ENCODE data around the gene OOSP1.

OOSP1 gene

DNA sequence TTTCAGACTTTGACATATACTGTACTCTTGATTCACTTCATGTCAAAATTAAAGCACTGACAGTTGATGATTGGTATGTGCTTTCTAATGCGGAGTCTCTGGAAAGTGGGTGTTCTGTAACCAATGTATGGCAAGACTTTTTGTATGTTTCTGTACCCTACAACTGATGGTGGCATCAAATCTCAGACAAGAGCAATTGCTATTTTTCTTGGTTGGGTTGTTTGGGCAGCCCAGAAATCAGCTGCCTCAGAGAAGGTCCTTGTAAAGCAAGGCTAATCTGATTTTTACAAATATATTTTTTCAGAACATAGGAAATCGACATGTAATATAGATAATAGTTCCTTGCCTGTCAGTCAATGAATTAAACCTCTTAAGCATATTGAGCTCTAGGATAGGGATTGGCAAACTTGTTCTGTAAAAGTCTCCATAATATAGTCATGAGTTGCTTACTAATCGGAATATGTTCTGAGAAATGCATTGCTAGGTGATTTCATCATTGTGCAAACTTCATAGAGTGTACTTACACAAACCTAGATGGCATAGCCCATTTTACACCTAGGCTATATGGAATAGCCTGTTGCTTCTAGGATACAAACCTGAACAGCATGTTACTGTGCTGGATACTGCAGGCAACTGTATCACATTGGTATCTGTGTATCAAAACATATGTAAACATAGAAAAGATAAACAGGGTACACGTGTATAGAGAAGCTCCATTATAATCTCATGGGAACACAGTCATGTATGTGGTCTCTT lies 15.4 kb downstream of the OOSP1 start:
- no peaks in the 10 kb centered on the region for H3K27me3 ChIP-seq (ENCODE audit: insufficient read depth, low read depth, severe bottlenecking)
- no peak for DNase-seq
- H3K36me3 ChIP-seq, result no peaks in the 10 kb centered on the region
- no peak overlapping the region for H3K4me3 ChIP-seq (ENCODE audit: low read depth, low read length)
- no peaks in the 10 kb centered on the region for H3K9me3 ChIP-seq (ENCODE audit: severe bottlenecking)
- TF ChIP-seq, protein P1, sequence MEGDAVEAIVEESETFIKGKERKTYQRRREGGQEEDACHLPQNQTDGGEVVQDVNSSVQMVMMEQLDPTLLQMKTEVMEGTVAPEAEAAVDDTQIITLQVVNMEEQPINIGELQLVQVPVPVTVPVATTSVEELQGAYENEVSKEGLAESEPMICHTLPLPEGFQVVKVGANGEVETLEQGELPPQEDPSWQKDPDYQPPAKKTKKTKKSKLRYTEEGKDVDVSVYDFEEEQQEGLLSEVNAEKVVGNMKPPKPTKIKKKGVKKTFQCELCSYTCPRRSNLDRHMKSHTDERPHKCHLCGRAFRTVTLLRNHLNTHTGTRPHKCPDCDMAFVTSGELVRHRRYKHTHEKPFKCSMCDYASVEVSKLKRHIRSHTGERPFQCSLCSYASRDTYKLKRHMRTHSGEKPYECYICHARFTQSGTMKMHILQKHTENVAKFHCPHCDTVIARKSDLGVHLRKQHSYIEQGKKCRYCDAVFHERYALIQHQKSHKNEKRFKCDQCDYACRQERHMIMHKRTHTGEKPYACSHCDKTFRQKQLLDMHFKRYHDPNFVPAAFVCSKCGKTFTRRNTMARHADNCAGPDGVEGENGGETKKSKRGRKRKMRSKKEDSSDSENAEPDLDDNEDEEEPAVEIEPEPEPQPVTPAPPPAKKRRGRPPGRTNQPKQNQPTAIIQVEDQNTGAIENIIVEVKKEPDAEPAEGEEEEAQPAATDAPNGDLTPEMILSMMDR (IDR thresholded peaks at IDR 0.05; ENCODE audit: low read depth, low read length), result no peak
- no peak overlapping the region for H3K27ac ChIP-seq

DNA sequence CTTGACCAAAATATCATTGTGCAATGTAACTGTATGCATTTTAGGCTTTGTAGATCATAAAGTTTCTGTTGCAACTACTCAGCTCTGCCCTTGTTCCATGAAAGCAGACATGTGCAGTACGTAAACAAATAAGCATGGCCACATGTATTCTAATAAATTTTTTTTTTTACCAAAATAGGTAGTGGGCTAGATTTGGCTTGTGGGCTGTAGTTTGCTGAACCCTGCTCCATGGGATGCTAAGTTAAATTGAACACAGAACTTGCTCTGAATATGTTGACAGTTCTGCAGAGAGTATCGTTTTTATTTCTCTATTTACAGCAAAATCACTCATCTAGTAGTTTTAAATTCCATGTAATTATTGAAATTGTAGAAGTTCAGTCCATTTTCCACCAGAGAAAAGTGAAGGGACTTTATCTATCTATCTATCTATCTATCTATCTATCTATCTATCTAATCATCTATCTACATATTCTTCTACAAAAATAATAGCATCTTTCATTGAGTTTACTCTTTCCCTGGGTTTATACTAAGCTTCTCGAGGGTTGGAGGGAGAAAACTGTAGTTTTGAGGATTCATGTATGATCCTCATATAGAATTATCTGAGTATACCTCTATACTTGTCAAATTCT lies 16.1 kb downstream of the OOSP1 start:
- no peaks in the 10 kb centered on the region for H3K36me3 ChIP-seq
- no peaks in the 10 kb centered on the region for H3K27me3 ChIP-seq (ENCODE audit: insufficient read depth, low read depth, severe bottlenecking)
- no peak overlapping the region for H3K4me3 ChIP-seq (ENCODE audit: low read depth, low read length)
- TF ChIP-seq, protein P1 (IDR thresholded peaks at IDR 0.05; ENCODE audit: low read depth, low read length), result no peak
- no peaks in the 10 kb centered on the region for H3K9me3 ChIP-seq (ENCODE audit: severe bottlenecking)
- DNase-seq, result no peak
- H3K27ac ChIP-seq, result no peak overlapping the region

DNA sequence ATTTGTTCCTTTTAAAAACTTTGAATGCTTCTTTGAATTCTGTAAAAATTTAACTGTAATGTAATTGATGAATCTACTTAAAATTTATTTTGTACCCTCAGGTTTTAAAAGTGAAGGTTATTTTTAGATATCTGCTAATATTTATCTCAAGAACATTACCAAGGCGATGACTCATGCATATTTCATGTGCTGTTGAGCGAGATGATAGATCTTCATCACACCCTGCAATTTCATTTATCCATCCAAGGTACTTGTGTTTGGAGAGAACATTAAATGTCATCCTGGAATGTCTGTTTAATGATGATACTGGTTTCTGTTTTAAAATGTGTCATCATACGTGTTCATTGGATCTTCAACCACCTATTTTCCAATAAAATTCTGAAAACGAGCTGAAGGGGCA lies 18.9 kb downstream of the OOSP1 start:
- Histone ChIP-seq H3K9me3 (ENCODE audit: severe bottlenecking) (no peaks in the 10 kb centered on the region), H3K27ac (no peak overlapping the region), H3K27me3 (ENCODE audit: insufficient read depth, low read depth, severe bottlenecking) (no peaks in the 10 kb centered on the region), H3K36me3 (no peaks in the 10 kb centered on the region), H3K4me3 (ENCODE audit: low read depth, low read length) (no peak overlapping the region)
- TF ChIP-seq, protein P1 (IDR thresholded peaks at IDR 0.05; ENCODE audit: low read depth, low read length), result no peak
- DNase-seq, result no peak

DNA sequence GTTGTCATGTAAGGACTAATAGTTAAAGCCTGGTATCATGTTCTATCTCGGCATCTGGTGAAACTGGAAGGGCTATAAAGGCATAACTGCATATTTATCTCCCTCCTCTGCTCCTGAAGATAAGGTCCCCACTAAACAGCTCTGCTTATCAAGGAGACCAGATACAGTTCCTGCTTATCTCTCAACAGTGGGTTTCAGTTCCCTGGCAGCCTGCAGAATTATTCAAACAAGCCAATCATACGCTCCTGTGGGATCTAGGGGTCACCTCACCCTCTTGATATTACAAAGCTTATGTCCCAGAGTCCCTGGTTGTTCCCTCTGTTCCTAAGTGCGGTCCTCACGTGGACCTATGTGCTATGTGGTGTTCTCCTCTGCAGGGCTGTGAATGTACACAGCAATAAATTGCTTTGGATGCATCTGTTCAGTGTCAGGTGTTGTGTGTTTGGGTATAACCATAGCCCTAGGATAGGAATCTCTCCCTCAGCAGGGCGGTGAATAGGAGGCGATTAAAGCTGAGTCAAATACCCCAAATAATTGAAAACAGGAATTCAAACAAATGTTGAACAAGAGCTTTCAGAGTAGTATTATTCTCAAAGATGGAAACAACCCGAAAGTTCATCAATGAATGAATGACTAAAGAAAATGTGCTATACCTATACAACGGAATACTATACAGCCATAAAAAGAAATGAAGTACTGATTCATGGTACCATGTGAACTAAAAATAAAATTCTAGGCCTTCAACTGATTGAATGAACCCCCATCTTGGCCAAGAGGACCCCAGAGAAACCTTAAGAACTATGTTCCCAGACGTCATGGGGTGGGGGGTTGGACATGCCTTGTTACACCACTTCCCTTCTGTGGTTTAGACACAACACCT lies 22.5 kb downstream of the OOSP1 start:
- Histone ChIP-seq H3K9me3 (ENCODE audit: severe bottlenecking) (no peaks in the 10 kb centered on the region), H3K36me3 (no peaks in the 10 kb centered on the region), H3K27me3 (ENCODE audit: insufficient read depth, low read depth, severe bottlenecking) (no peaks in the 10 kb centered on the region), H3K4me3 (ENCODE audit: low read depth, low read length) (no peak overlapping the region), H3K27ac (no peak overlapping the region)
- TF ChIP-seq, protein P1 (IDR thresholded peaks at IDR 0.05; ENCODE audit: low read depth, low read length), result no peak
- no peak for DNase-seq

DNA sequence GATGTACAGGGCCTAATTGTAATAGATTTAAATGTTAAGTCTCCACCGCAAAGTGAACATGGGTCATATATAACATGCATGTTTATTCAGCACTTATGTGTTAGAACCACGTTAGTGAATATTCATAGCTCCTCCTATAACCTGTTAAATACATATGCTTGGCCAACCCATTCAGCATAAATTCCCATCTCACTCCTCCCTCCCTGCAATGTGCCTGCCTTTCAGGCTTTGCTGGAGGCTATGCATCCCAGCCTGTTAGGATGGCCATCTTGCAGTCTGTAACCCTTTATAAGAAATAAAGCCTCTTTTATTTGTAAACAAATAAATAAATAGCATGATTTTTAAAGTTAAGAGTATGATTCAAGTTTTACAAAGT lies 23.9 kb downstream of the OOSP1 start:
- no peak for DNase-seq
- no peaks in the 10 kb centered on the region for H3K27me3 ChIP-seq (ENCODE audit: insufficient read depth, low read depth, severe bottlenecking)
- no peak overlapping the region for H3K4me3 ChIP-seq (ENCODE audit: low read depth, low read length)
- H3K9me3 ChIP-seq (ENCODE audit: severe bottlenecking), result no peaks in the 10 kb centered on the region
- no peak overlapping the region for H3K27ac ChIP-seq
- TF ChIP-seq, protein P1 (IDR thresholded peaks at IDR 0.05; ENCODE audit: low read depth, low read length), result no peak
- H3K36me3 ChIP-seq, result no peaks in the 10 kb centered on the region
